ENCODE results near the gene TSPAN13.

- no peak for TF ChIP-seq CTCF (IDR thresholded peaks at IDR 0.05)
- no peak for TF ChIP-seq RCOR1 (IDR thresholded peaks at IDR 0.05; ENCODE audit: low read depth, low read length)
- TF ChIP-seq RAD21 (conservative IDR thresholded peaks at IDR 0.05 in 1 of 2, IDR thresholded peaks at IDR 0.05 in 1 of 2), result no peak
- no peak for TF ChIP-seq ATOH8 (CRISPR knock-in tag; IDR thresholded peaks at IDR 0.05; ENCODE audit: low read depth)
- no peak for TF ChIP-seq REST (IDR thresholded peaks at IDR 0.05)
- no peak for TF ChIP-seq SMC3 (IDR thresholded peaks at IDR 0.05)
- no peak for TF ChIP-seq USF2 (IDR thresholded peaks at IDR 0.05)
- TF ChIP-seq EP300 (IDR thresholded peaks at IDR 0.05), result no peak
- TF ChIP-seq BCL3 (IDR thresholded peaks at IDR 0.05), result no peak
- TF ChIP-seq MAFK (IDR thresholded peaks at IDR 0.05; ENCODE audit: partially characterized antibody), result no peak
- TF ChIP-seq E2F6 (IDR thresholded peaks at IDR 0.05; ENCODE audit: borderline replicate concordance, low read depth), result no peak
- no peak for TF ChIP-seq ELK1 (IDR thresholded peaks at IDR 0.05; ENCODE audit: low read depth, low read length)
- no peak for TF ChIP-seq RNF2 (IDR thresholded peaks at IDR 0.05; ENCODE audit: borderline replicate concordance, low read depth)
Observed at GRCh38 chr7:16813232-16813616, 59.7 kb downstream of the TSPAN13 start.

Measured in A549 (cell line).